ENCODE data around the gene PRDM5.

Gene PRDM5

GRCh38 chr4:120853161-120853935 is 69.2 kb downstream of the PRDM5 start:
- Mint-ChIP-seq H3K27ac (no peak overlapping the region), H3K36me3 (no peaks in the 10 kb centered on the region), H3K4me3 (no peak overlapping the region), H3K4me1 (peaks cover 5% of the 10 kb centered on the region), H3K9me3 (no peaks in the 10 kb centered on the region), H3K27me3 (no peaks in the 10 kb centered on the region)

- Mint-ChIP-seq H3K36me3 (no peaks in the 10 kb centered on the region), H3K4me3 (no peak overlapping the region), H3K27me3 (no peaks in the 10 kb centered on the region), H3K4me1 (no peaks in the 10 kb centered on the region), H3K27ac (no peak overlapping the region), H3K9me3 (no peaks in the 10 kb centered on the region)
These were observed 72.4 kb downstream of the PRDM5 start for GRCh38 chr4:120850018-120850599.

GRCh38 chr4:120847019-120847582 is 75.4 kb downstream of the PRDM5 start:
- Mint-ChIP-seq H3K27me3 (no peaks in the 10 kb centered on the region), H3K4me1 (peaks cover 6% of the 10 kb centered on the region), H3K4me3 (no peak overlapping the region), H3K36me3 (no peaks in the 10 kb centered on the region), H3K27ac (no peak overlapping the region), H3K9me3 (no peaks in the 10 kb centered on the region)

GRCh38 chr4:120844528-120844921 is 78.0 kb downstream of the PRDM5 start:
- Mint-ChIP-seq H3K27me3 (no peaks in the 10 kb centered on the region), H3K4me1 (peaks cover 6% of the 10 kb centered on the region), H3K36me3 (no peaks in the 10 kb centered on the region), H3K9me3 (no peaks in the 10 kb centered on the region), H3K4me3 (no peak overlapping the region), H3K27ac (no peak overlapping the region)

- H3K27me3 Mint-ChIP-seq = no peaks in the 10 kb centered on the region
- H3K4me3 Mint-ChIP-seq = no peak overlapping the region
- no peaks in the 10 kb centered on the region for H3K9me3 Mint-ChIP-seq
- H3K4me1 Mint-ChIP-seq = peaks cover 6% of the 10 kb centered on the region
- no peak overlapping the region for H3K27ac Mint-ChIP-seq
- no peaks in the 10 kb centered on the region for H3K36me3 Mint-ChIP-seq
These were observed 78.5 kb downstream of the PRDM5 start for GRCh38 chr4:120843849-120844527.

- H3K4me1 Mint-ChIP-seq = peaks cover 6% of the 10 kb centered on the region
These were observed 80.5 kb downstream of the PRDM5 start for GRCh38 chr4:120842031-120842430.

GRCh38 chr4:120841580-120841979 is 80.9 kb downstream of the PRDM5 start:
- Mint-ChIP-seq H3K27me3 (peaks cover 1% of the 10 kb centered on the region), H3K9me3 (no peaks in the 10 kb centered on the region), H3K36me3 (no peaks in the 10 kb centered on the region), H3K27ac (no peak overlapping the region), H3K4me1 (peaks cover 6% of the 10 kb centered on the region), H3K4me3 (no peak overlapping the region)

More at GRCh38 chr4:120842031-120842430, 80.5 kb downstream of the PRDM5 start:
- Mint-ChIP-seq H3K27ac (no peak overlapping the region), H3K36me3 (no peaks in the 10 kb centered on the region), H3K9me3 (no peaks in the 10 kb centered on the region), H3K4me3 (no peak overlapping the region), H3K27me3 (peaks cover 1% of the 10 kb centered on the region)

- Mint-ChIP-seq H3K9me3 (no peaks in the 10 kb centered on the region), H3K27ac (no peak overlapping the region), H3K4me3 (no peak overlapping the region), H3K4me1 (peaks cover 6% of the 10 kb centered on the region), H3K27me3 (peaks cover 1% of the 10 kb centered on the region), H3K36me3 (no peaks in the 10 kb centered on the region)
These were observed 82.4 kb downstream of the PRDM5 start for GRCh38 chr4:120839974-120840751.

- H3K27me3 Mint-ChIP-seq = peaks cover 1% of the 10 kb centered on the region
- H3K4me1 Mint-ChIP-seq = peaks cover 2% of the 10 kb centered on the region
- peaks cover 2% of the 10 kb centered on the region for H3K36me3 Mint-ChIP-seq
- no peak overlapping the region for H3K27ac Mint-ChIP-seq
- no peak overlapping the region for H3K4me3 Mint-ChIP-seq
- peaks cover 4% of the 10 kb centered on the region for H3K9me3 Mint-ChIP-seq
These were observed 83.1 kb downstream of the PRDM5 start for GRCh38 chr4:120839334-120839973.

GRCh38 chr4:120838784-120839183 is 83.7 kb downstream of the PRDM5 start:
- Mint-ChIP-seq H3K9me3 (peaks cover 4% of the 10 kb centered on the region), H3K4me1 (no peaks in the 10 kb centered on the region), H3K36me3 (peaks cover 2% of the 10 kb centered on the region), H3K27ac (no peak overlapping the region), H3K4me3 (no peak overlapping the region), H3K27me3 (peaks cover 1% of the 10 kb centered on the region)

GRCh38 chr4:120837656-120838055 is 84.9 kb downstream of the PRDM5 start:
- H3K27ac Mint-ChIP-seq = no peak overlapping the region
- H3K4me1 Mint-ChIP-seq = no peaks in the 10 kb centered on the region
- no peak overlapping the region for H3K4me3 Mint-ChIP-seq
- H3K27me3 Mint-ChIP-seq = peaks cover 1% of the 10 kb centered on the region
- H3K36me3 Mint-ChIP-seq = peaks cover 2% of the 10 kb centered on the region
- peaks cover 4% of the 10 kb centered on the region for H3K9me3 Mint-ChIP-seq

- no peak overlapping the region for H3K4me3 Mint-ChIP-seq
- H3K27ac Mint-ChIP-seq = no peak overlapping the region
- peaks cover 2% of the 10 kb centered on the region for H3K36me3 Mint-ChIP-seq
- H3K27me3 Mint-ChIP-seq = peaks cover 4% of the 10 kb centered on the region
- peaks cover 4% of the 10 kb centered on the region for H3K9me3 Mint-ChIP-seq
- no peaks in the 10 kb centered on the region for H3K4me1 Mint-ChIP-seq
These were observed 87.2 kb downstream of the PRDM5 start for GRCh38 chr4:120835342-120835741.

GRCh38 chr4:120830204-120830603 is 92.3 kb downstream of the PRDM5 start:
- H3K36me3 Mint-ChIP-seq = peaks cover 2% of the 10 kb centered on the region
- peaks cover 4% of the 10 kb centered on the region for H3K9me3 Mint-ChIP-seq
- H3K4me3 Mint-ChIP-seq = no peak overlapping the region
- no peak overlapping the region for H3K27ac Mint-ChIP-seq
- peaks cover 3% of the 10 kb centered on the region for H3K27me3 Mint-ChIP-seq
- no peaks in the 10 kb centered on the region for H3K4me1 Mint-ChIP-seq

- no peaks in the 10 kb centered on the region for H3K4me1 Mint-ChIP-seq
- no peaks in the 10 kb centered on the region for H3K9me3 Mint-ChIP-seq
- H3K4me3 Mint-ChIP-seq = no peak overlapping the region
- peaks cover 3% of the 10 kb centered on the region for H3K27me3 Mint-ChIP-seq
- no peak overlapping the region for H3K27ac Mint-ChIP-seq
- H3K36me3 Mint-ChIP-seq = no peaks in the 10 kb centered on the region
These were observed 93.3 kb downstream of the PRDM5 start for GRCh38 chr4:120829113-120829831.

All from activated naive CD4-positive, alpha-beta T cell treated with anti-CD3 and anti-CD28 coated beads, Interleukin-2, amount 50 U/mL, for 24 hours (primary cell).